ENCODE data around the gene SNX10.

Gene SNX10

DNA sequence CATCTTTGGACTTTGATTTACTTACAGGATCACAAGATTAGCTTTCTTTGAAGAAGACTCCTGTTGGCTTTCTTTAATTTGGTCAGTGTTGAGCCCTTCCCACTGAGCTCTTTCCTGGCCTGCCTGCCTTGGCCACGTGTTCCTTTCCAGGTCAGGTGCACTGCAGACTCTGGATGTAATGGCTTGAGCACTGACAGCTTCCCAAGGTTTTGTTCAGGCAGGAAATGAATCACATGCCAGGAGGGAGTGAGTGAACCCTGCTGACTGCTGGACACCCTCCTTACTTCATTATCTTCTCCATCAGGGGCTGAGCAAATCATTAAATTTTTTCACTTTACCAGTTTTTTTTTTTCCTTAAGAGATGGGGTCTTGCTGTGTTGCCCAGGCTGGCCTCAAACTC is 29.8 kb downstream of the SNX10 start:
- H3K36me3 ChIP-seq (replicated peaks; ENCODE audit: insufficient read depth, low read length): no peaks in the 10 kb centered on the region
- no peak overlapping the region for H3K27ac ChIP-seq (ENCODE audit: low read length)
- no peak overlapping the region for H3K4me2 ChIP-seq (ENCODE audit: low read depth, low read length)
- H3K4me1 ChIP-seq (ENCODE audit: low read length): no peaks in the 10 kb centered on the region
- H2AFZ ChIP-seq (ENCODE audit: low read length): no peak overlapping the region
- no peaks in the 10 kb centered on the region for H3K9me2 ChIP-seq (replicated peaks; ENCODE audit: insufficient read depth, low read length)
- H3F3A ChIP-seq (ENCODE audit: insufficient read depth, low read length): no peaks in the 10 kb centered on the region
- H3K79me2 ChIP-seq (ENCODE audit: low read length): no peaks in the 10 kb centered on the region
- H3K4me3 ChIP-seq (ENCODE audit: low read length): no peak overlapping the region
- TF ChIP-seq EZH2phosphoT487 (IDR thresholded peaks at IDR 0.05; ENCODE audit: low read length) (no peak), EZH2 (optimal IDR thresholded peaks at IDR 0.05; ENCODE audit: low read depth, low read length) (no peak)
- TF ChIP-seq, protein P1, sequence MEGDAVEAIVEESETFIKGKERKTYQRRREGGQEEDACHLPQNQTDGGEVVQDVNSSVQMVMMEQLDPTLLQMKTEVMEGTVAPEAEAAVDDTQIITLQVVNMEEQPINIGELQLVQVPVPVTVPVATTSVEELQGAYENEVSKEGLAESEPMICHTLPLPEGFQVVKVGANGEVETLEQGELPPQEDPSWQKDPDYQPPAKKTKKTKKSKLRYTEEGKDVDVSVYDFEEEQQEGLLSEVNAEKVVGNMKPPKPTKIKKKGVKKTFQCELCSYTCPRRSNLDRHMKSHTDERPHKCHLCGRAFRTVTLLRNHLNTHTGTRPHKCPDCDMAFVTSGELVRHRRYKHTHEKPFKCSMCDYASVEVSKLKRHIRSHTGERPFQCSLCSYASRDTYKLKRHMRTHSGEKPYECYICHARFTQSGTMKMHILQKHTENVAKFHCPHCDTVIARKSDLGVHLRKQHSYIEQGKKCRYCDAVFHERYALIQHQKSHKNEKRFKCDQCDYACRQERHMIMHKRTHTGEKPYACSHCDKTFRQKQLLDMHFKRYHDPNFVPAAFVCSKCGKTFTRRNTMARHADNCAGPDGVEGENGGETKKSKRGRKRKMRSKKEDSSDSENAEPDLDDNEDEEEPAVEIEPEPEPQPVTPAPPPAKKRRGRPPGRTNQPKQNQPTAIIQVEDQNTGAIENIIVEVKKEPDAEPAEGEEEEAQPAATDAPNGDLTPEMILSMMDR (IDR thresholded peaks at IDR 0.05; ENCODE audit: low read length): no peak
- no peaks in the 10 kb centered on the region for H3K27me3 ChIP-seq (replicated peaks; ENCODE audit: insufficient read depth, low read length)
- H3K9ac ChIP-seq (ENCODE audit: low read length): no peak overlapping the region
- no peaks in the 10 kb centered on the region for H4K20me1 ChIP-seq (ENCODE audit: insufficient read depth, low read length)
- DNase-seq: no peak
- H3K9me3 ChIP-seq (replicated peaks; ENCODE audit: insufficient read depth, low read length): no peaks in the 10 kb centered on the region

DNA sequence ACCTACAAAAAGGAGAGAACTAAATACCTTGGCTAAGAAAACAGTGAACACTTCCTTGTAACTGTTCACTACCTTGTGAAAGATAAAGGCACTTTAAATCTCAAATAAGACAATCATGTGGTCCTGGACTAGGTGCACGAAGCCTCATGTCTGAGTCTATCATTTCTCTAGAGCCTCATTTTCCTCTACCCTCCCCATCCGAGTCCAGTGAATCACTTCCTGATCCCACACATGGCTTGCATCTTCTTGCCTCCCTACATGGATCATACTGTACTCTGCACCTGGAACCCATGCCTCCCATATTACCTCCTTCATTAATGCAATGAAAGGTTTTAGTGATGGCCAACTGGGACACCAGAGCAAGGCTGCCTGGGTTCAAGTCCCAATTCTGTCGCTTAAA is 34.5 kb downstream of the SNX10 start:
- Histone ChIP-seq H4K20me1 (ENCODE audit: insufficient read depth, low read length) (no peaks in the 10 kb centered on the region), H3K4me3 (ENCODE audit: low read length) (no peak overlapping the region), H3K4me1 (ENCODE audit: low read length) (no peaks in the 10 kb centered on the region), H3K27ac (ENCODE audit: low read length) (no peak overlapping the region), H3K9me3 (replicated peaks; ENCODE audit: insufficient read depth, low read length) (no peaks in the 10 kb centered on the region), H2AFZ (ENCODE audit: low read length) (no peak overlapping the region), H3K27me3 (replicated peaks; ENCODE audit: insufficient read depth, low read length) (no peaks in the 10 kb centered on the region), H3K4me2 (ENCODE audit: low read depth, low read length) (no peak overlapping the region), H3K79me2 (ENCODE audit: low read length) (no peaks in the 10 kb centered on the region), H3K36me3 (replicated peaks; ENCODE audit: insufficient read depth, low read length) (no peaks in the 10 kb centered on the region), H3K9ac (ENCODE audit: low read length) (no peak overlapping the region), H3K9me2 (replicated peaks; ENCODE audit: insufficient read depth, low read length) (no peaks in the 10 kb centered on the region), H3F3A (ENCODE audit: insufficient read depth, low read length) (no peaks in the 10 kb centered on the region)
- DNase-seq: no peak
- TF ChIP-seq EZH2phosphoT487 (IDR thresholded peaks at IDR 0.05; ENCODE audit: low read length) (no peak), EZH2 (optimal IDR thresholded peaks at IDR 0.05; ENCODE audit: low read depth, low read length) (no peak)
- TF ChIP-seq, protein P1 (IDR thresholded peaks at IDR 0.05; ENCODE audit: low read length): no peak

DNA sequence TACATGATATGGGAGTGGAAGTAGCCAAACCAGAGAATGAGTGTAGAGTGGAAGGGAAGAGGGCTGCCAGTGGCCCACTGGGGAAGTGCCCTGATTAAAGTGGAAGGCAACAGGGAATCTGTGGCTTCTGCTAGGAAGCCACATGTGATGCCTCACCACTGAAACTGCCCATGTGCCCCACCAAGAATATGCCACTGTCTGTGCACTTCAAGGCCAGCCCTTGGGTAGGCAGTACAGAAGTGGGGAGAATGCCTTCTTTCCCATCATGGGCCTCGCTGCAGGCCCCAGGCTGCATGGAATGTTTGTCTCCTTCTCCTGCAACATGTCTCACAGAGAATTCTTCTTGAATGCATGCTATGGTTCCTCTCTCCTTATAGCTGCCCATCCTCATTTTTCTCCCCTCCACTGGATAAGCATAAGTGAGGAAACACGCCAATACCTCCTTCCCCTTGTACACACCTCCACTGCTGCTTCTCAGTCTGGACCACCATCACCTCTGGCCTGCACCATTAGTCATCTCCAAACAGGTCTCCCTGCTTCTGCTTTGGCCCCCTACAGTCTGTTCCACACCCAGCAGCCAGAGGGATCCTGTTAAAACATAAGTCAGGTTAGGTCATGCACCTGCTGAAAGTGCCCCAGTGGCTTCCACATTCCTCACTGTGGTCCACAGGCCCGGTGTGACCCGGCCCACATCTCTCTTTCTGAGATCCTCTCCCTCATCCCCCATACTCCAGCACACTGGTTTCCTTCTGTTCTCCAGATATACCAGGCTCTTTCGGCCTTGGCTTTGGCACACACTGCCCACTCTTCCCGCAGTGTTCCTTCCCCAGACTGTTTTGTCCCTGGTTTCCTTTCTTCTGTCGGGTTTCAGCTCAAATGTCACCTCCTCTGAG is 37.1 kb downstream of the SNX10 start:
- Histone ChIP-seq H3K9me2 (replicated peaks; ENCODE audit: insufficient read depth, low read length) (no peaks in the 10 kb centered on the region), H3K4me1 (ENCODE audit: low read length) (no peaks in the 10 kb centered on the region), H2AFZ (ENCODE audit: low read length) (no peak overlapping the region), H3K36me3 (replicated peaks; ENCODE audit: insufficient read depth, low read length) (no peaks in the 10 kb centered on the region), H3K9me3 (replicated peaks; ENCODE audit: insufficient read depth, low read length) (no peaks in the 10 kb centered on the region), H3K27ac (ENCODE audit: low read length) (no peak overlapping the region), H3K9ac (ENCODE audit: low read length) (no peak overlapping the region), H3F3A (ENCODE audit: insufficient read depth, low read length) (no peaks in the 10 kb centered on the region), H3K27me3 (replicated peaks; ENCODE audit: insufficient read depth, low read length) (0 out of 2 replicates have a peak, but pooled peaks cover 1% of the 10 kb centered on the region), H3K4me2 (ENCODE audit: low read depth, low read length) (no peak overlapping the region), H3K79me2 (ENCODE audit: low read length) (no peaks in the 10 kb centered on the region), H4K20me1 (ENCODE audit: insufficient read depth, low read length) (no peaks in the 10 kb centered on the region), H3K4me3 (ENCODE audit: low read length) (no peak overlapping the region)
- DNase-seq: no peak
- no peak for TF ChIP-seq EZH2 (optimal IDR thresholded peaks at IDR 0.05; ENCODE audit: low read depth, low read length)
- TF ChIP-seq EZH2phosphoT487 (IDR thresholded peaks at IDR 0.05; ENCODE audit: low read length): no peak
- TF ChIP-seq, protein P1 (IDR thresholded peaks at IDR 0.05; ENCODE audit: low read length): no peak
